SU-DHL-6 (cell line): ENCODE data around the gene ARHGAP22.

Experiments used
- H2AFZ ChIP-seq: fragments of 200-600 bp; sonication (generic); 2 replicates; pipeline ENCODE4 v1.6.1; 2014; ENCODE audit warnings: low read depth, mild to moderate bottlenecking, moderate library complexity, mixed read lengths, antibody characterized with exemption, low read length; ENCODE audit not compliant: severe bottlenecking
- H3F3A ChIP-seq: fragments of 200-600 bp; shearing (Covaris generic); 2 replicates; pipeline ENCODE4 v1.6.0; 2016; ENCODE audit warnings: antibody characterized with exemption, mild to moderate bottlenecking; ENCODE audit not compliant: insufficient read depth
- H3K27ac ChIP-seq: fragments of 200-600 bp; sonication (generic); 2 replicates; pipeline ENCODE4 v1.5.1; 2016; ENCODE audit warnings: low read depth, mild to moderate bottlenecking, low read length, moderate library complexity, mixed read lengths
- H3K27me3 ChIP-seq: fragments of 200-600 bp; sonication (generic), shearing (Covaris generic); 2 replicates; pipeline ENCODE4 v1.6.0; 2014; ENCODE audit warnings: mild to moderate bottlenecking, low read length
- H3K36me3 ChIP-seq: fragments of 200-600 bp; sonication (generic); 2 replicates; pipeline ENCODE4 v1.6.1; 2014; ENCODE audit warnings: mild to moderate bottlenecking, low read length, mixed read lengths
- H3K4me2 ChIP-seq: fragments of 300-600, 200-600 bp; shearing (Covaris generic), sonication (generic); 2 replicates; pipeline ENCODE4 v1.6.0; 2014; ENCODE audit warnings: low read length, low read depth, mild to moderate bottlenecking; ENCODE audit not compliant: poor library complexity, severe bottlenecking
- H3K4me3 ChIP-seq: fragments of 200-600 bp; sonication (generic); 2 replicates; pipeline ENCODE4 v1.5.1; 2014; ENCODE audit warnings: antibody characterized with exemption, low read length, mild to moderate bottlenecking, mixed read lengths; ENCODE audit not compliant: insufficient read depth, poor library complexity, severe bottlenecking
- H3K79me2 ChIP-seq: fragments of 200-600 bp; sonication (generic); 2 replicates; pipeline ENCODE4 v1.6.1; 2014; ENCODE audit warnings: mild to moderate bottlenecking, low read length, moderate library complexity; ENCODE audit not compliant: insufficient read depth
- H3K9ac ChIP-seq: fragments of 200-600 bp; sonication (generic); 2 replicates; pipeline ENCODE4 v1.7.0; 2014; ENCODE audit warnings: mild to moderate bottlenecking, low read length
- H3K9me2 ChIP-seq: fragments of 200-600 bp; sonication (generic); replicated peaks from 2 replicates; pipeline ENCODE4 v1.6.1; 2014; ENCODE audit warnings: low read length; ENCODE audit not compliant: insufficient read depth
- H3K9me3 ChIP-seq: fragments of 200-600 bp; sonication (generic); 2 replicates; pipeline ENCODE4 v1.6.1; 2014; ENCODE audit warnings: low read length, mixed read lengths; ENCODE audit not compliant: insufficient read depth
- H4K20me1 ChIP-seq: fragments of 200-600 bp; sonication (generic); 2 replicates; pipeline ENCODE4 v1.6.1; 2014; ENCODE audit warnings: low read depth, mild to moderate bottlenecking, antibody characterized with exemption, low read length, moderate library complexity, mixed read lengths
- CTCF ChIP-seq: fragments of 200-600 bp; sonication (generic); IDR thresholded peaks from one replicate; pipeline ENCODE4 v1.5.1; 2017; ENCODE audit warnings: antibody characterized with exemption, mild to moderate bottlenecking, low read length, moderate library complexity; ENCODE audit not compliant: insufficient read depth, poor library complexity, severe bottlenecking
- EZH2phosphoT487 ChIP-seq: fragments of 200-600 bp; sonication (generic), shearing (Covaris generic); conservative IDR thresholded peaks from 2 replicates; pipeline ENCODE4 v1.6.1; 2018; ENCODE audit warnings: mild to moderate bottlenecking, antibody characterized with exemption, low read length, moderate library complexity, mixed read lengths

Gene ARHGAP22

GRCh38 chr10:48557511-48558123 is 47.3 kb downstream of the ARHGAP22 start:
- 0 out of 2 replicates have a peak, but pooled peaks cover 3% of the 10 kb centered on the region for H3K36me3 ChIP-seq
- TF ChIP-seq EZH2phosphoT487 (no peak), CTCF (no peak)
- H2AFZ ChIP-seq, result no peak overlapping the region
- no peaks in the 10 kb centered on the region for H3F3A ChIP-seq
- no peak overlapping the region for H3K4me2 ChIP-seq
- no peaks in the 10 kb centered on the region for H3K79me2 ChIP-seq
- no peaks in the 10 kb centered on the region for H3K27me3 ChIP-seq
- H3K9me2 ChIP-seq, result no peaks in the 10 kb centered on the region
- no peaks in the 10 kb centered on the region for H4K20me1 ChIP-seq
- H3K4me3 ChIP-seq, result no peak overlapping the region
- no peak overlapping the region for H3K27ac ChIP-seq
- H3K9me3 ChIP-seq, result no peaks in the 10 kb centered on the region
- H3K9ac ChIP-seq, result no peak overlapping the region

DNA sequence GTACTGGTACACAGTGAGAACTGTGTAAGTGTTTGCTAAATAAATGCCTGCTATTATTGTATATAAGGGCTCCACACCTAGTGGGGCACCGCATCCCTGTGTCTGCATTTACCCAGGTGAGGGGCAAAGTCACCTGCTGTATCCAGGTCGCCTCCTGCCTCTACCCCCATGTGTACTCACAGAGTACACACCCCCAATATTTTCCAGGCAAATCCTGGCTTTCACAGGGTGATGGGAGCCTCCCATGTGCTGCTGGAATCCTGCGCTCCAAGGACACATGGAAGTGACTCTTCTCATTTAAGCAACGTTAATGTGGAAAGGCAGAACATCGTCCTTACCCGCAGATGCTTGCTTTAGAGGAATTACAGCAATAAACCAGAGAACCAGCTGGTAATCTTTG is 48.2 kb downstream of the ARHGAP22 start:
- Histone ChIP-seq H3K4me3 (no peak overlapping the region), H3F3A (no peaks in the 10 kb centered on the region)
- TF ChIP-seq CTCF, result no peak
- no peak for TF ChIP-seq EZH2phosphoT487

DNA sequence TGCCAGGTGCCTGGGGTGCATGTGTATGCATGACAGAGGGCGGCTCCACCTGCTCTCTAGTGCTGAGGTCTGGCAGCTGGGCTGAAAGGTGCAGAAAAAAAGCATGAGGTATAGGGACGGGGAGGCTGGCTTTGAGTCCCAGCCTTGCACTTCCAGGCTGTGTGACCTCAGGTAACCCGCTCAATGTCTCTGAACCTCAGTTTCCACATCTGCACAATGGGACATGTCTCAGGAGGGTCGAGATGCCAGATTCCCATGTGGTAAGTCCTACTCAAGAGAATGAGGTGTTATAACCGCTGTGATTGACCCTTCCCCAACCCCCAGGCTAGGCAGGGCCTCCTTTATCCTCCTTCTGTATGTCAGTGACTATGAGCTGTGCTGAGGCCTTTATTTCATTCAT is 48.8 kb downstream of the ARHGAP22 start:
- Histone ChIP-seq H3K4me2 (no peak overlapping the region), H3K27me3 (no peaks in the 10 kb centered on the region), H3K27ac (no peak overlapping the region), H3K9ac (no peak overlapping the region), H4K20me1 (no peaks in the 10 kb centered on the region), H3K36me3 (no peaks in the 10 kb centered on the region), H3K79me2 (no peaks in the 10 kb centered on the region), H3F3A (no peaks in the 10 kb centered on the region), H2AFZ (no peak overlapping the region), H3K9me3 (no peaks in the 10 kb centered on the region), H3K9me2 (no peaks in the 10 kb centered on the region), H3K4me3 (no peak overlapping the region)
- no peak for TF ChIP-seq EZH2phosphoT487
- TF ChIP-seq CTCF, result no peak

More for the DNA sequence above, 48.2 kb downstream of the ARHGAP22 start:
- no peaks in the 10 kb centered on the region for H3K9me2 ChIP-seq
- H3K36me3 ChIP-seq, result 0 out of 2 replicates have a peak, but pooled peaks cover 3% of the 10 kb centered on the region
- H3K4me2 ChIP-seq, result no peak overlapping the region
- no peak overlapping the region for H2AFZ ChIP-seq
- H3K9ac ChIP-seq, result no peak overlapping the region
- no peaks in the 10 kb centered on the region for H3K9me3 ChIP-seq
- no peaks in the 10 kb centered on the region for H3K79me2 ChIP-seq
- no peak overlapping the region for H3K27ac ChIP-seq
- no peaks in the 10 kb centered on the region for H3K27me3 ChIP-seq
- no peaks in the 10 kb centered on the region for H4K20me1 ChIP-seq
